HuH-7 (cell line): ENCODE data around the gene CMTM1.

Source experiments
- DNase-seq: peaks from one replicate; pipeline ENCODE4 v3.0.0; 2011; ENCODE audit warnings: low spot score

Gene CMTM1

GRCh38 chr16:66538910-66539309 is 27.3 kb upstream of the CMTM1 start:
- no peak for DNase-seq

DNA sequence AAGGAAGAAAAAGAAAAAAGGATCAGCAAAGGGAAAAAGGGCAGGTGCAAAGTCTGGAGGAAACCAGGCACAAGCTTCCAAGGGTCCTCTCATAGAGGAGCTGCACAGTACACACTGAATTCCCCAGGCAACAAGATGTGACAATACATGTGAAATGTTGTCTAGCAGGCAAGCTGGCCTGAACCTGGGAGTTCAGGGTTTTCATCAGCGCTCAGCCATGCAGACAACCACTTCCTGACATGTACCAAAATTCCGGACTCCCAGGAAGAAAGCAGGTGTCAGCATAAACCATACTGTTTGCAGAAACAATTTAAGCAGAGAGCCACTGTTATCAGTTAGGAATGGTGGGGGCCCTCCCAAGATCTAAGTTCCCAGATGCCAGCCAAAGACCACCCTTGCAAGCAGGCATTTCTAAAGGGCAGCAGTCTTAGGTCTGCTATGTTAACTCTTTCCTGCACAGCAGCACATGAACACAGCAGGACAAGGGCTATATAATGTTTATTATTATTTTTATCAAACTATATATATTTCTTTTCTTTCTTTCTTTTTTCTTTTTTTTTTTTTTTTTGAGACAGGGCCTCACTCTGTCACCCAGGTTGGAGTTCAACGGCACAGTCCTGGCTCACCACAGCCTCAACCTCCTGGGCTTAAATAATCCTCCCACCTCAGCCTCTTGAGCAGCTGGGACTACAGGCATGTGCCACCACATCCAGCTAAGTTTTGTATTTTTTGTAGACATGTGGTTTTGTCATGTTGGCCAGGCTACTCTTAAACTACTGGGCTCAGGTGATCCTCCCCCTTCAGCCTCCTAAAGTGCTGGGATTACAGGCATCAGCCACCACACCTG is 26.4 kb upstream of the CMTM1 start:
- DNase-seq = no peak

- DNase-seq = no peak
These were observed 24.6 kb upstream of the CMTM1 start for GRCh38 chr16:66541388-66542355.

DNA sequence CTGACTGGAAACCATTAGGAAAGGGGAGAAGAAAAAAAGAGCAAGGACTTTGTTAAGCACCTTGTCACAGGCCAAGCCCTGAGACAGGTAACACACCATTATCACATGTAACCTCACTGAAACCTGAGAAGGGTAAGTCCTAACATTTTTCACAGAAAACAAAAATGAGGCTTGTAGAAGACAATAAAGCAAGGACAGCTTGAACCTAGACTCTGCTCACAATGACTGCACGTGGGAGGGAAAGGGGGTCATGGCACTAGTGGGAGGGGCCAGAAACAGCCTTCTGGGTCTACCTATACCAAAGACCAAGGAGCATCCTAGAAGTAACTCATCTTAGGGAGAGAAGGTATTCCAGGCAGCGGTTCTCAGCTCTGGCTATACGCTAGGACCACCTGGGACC is 23.8 kb upstream of the CMTM1 start:
- no peak for DNase-seq

DNA sequence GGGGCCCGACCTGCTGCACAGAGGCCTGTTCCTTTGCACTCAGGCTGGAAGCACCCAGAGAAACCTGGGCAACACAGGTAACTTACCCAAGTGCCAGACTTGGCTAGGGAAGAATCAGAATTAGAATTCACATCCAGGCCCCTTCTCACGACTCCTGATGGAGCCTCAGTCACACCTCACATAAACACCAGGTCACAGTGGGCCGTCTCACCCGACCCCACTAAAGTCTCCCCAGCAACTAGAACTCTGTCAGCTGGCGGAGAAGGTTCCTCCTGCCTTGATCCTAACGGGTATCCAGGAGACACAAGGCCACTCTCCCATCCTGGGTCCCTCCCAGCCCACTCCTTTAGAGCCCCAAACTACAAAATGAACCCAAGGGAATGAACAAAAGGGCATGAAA is 22.7 kb upstream of the CMTM1 start:
- no peak for DNase-seq

GRCh38 chr16:66544016-66544757 is 22.1 kb upstream of the CMTM1 start:
- no peak for DNase-seq

GRCh38 chr16:66547101-66547989 is 18.9 kb upstream of the CMTM1 start:
- no peak for DNase-seq

DNA sequence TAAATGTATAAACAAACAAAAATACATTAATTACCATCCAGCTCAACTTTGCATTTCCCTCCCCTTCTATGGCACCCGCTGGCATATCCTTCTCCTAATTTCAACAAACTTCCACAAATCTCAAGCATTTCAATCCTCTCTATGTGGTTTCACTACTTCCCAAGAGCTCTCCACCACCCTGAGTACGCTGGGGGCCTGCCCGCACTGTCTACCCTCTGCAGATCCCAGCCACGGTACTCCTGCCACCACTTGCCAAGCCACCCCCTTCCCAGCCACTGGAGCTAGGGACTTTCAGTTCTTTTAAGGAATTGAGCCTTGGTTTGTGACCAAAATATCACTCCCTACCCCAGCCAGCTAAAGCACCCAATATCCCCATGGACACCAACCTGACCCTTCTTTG is 18.2 kb upstream of the CMTM1 start:
- DNase-seq = no peak

DNA sequence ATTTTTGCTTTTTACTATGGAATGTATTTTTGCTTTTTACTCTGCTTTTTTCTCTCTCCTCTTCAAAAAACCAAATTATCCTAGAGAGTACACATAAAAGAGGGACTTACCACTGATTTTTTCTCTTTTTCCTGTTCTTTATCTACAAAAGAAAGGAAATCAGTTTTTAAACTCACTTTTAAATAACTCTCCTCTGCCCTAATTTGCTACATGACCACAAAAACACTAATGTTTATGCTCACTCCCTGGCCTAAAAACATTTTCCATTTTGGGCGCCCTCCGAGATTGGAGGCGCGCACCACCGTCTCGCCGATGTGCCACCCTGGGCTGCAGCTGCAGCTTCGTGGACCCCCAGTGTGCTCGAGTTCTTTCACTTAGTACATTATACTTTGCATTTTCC is 17.4 kb upstream of the CMTM1 start:
- DNase-seq = no peak

DNA sequence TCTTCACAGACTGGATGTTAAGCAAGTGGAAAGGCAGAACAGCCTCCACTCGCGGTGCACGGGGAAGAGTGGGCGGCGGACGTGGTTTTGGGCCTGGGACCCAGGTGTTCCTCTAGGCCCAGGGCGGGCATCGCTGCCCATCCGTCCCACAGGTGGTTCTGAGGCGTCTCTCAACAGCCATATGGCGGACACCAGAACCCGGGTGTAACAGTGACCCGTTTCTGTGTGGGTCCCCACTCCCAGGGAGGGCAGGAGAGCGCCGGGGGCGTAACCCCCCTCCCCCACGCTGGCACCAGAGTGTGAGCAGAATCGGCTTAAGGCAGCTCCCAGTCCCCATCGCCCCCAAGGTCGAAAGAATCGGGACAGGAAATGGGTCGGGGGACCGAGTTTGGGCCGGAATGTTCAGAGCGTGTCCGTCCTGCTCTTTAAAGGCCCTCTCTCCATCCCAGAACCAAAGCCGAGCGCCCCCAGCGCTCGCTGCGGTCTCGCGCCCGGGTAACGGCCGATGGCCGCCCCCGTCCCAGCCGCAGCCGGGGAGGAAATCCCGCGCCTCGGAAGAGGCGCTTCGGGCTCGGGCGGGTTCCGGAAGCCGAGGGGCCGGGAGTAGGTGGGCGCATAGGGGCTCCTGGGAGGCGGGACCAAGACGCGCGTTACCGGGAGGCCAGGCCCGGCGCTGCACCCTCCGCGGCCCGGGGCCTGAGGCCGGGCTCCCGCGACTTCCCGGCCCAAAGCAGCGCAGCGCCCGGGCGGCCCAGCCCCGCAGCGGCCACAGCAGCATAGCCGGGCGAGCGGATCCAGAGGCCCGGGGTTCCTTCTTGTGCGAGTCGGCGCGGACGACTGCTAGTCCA is 16.7 kb upstream of the CMTM1 start, which contains the start of gene TK2:
TK2 (minus strand) TSS at position 839 of the 848 bp plus-strand sequence; CDS start at position 778, 61 bp downstream.
- peak; percentile 70 for DNase-seq

DNA sequence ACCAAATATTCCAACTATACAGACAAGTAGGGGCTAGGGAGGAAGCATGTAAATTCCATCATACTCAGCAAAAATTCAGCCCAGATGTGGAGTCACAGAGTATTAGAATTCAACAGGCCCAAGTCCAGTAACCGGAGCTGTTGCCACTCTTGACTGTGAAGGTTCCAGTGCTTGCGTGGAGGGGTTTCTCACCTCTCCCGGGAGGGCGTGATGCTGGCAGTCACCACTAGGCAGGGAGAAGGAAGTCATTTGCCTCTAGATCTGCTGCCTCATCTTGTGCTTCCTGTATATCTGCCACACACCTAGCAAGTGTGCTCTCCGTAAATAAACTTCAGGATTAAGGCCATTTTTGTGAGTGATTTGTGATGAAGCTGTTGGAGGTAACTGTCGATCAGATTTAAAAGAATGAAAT is 14.9 kb upstream of the CMTM1 start:
- peak; percentile 71 for DNase-seq

GRCh38 chr16:66551788-66552285 is 14.4 kb upstream of the CMTM1 start:
- no peak for DNase-seq

GRCh38 chr16:66552286-66553177 is 13.7 kb upstream of the CMTM1 start, which contains the start of gene CKLF:
CKLF (plus strand) TSS chr16:66552576; CDS start chr16:66552716, 140 bp downstream.
- DNase-seq = peak; percentile 89

GRCh38 chr16:66553223-66553622 is 13.0 kb upstream of the CMTM1 start:
- no peak for DNase-seq

DNA sequence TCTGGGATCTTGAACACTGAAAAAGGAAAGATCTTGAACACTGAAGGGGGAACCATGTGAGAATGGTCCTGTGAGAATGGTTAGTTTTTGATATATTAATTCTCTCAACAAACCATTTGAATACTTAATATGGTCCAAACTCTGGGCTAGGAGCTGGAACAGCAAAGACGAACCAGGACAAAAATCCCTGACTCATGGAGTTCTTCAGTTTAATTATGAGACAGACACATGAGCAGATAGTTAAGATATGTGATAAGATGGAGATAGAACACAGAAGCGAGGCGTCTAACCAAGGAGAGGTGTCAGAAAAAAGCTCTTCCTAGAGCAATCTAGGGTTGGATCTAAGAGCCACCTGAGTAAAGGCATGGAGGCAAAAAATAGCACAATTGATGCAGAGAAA is 12.2 kb upstream of the CMTM1 start:
- no peak for DNase-seq

DNA sequence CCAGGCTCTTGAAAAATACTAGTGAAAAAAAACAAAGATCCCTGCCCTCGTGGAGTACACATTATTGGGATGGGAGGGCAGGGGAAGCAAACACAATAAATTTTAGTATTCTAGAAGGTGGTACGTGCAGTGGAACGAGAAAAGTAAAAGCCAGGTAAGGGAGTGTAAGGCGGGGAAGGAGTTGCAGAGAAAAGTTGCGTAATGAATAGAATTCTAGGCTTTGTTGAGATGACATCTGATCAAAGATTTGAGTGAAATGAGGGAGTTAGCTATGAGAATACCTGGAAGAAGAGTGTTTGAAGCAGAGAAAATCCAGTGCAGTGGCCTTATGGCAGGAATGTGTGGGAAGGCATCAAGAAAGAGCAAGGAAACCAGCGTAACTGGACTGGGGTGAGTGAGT is 11.7 kb upstream of the CMTM1 start:
- DNase-seq = no peak

- no peak for DNase-seq
These were observed 6.1 kb upstream of the CMTM1 start for GRCh38 chr16:66560107-66560506.

- no peak for DNase-seq
These were observed 4.7 kb upstream of the CMTM1 start for GRCh38 chr16:66561381-66562080.
